ENCODE data around the gene MROH7. TPM values are rescaled to one million over a fixed set of nuclear protein-coding genes. Genes with fewer than 3 reads are reported as not detected.

The MROH7 gene
- total RNA-seq, 1 donor, result 0.42 TPM

GRCh38 chr1:54694771-54695170 is 53.2 kb downstream of the MROH7 start:
- no peaks in the 10 kb centered on the region for H3K4me1 ChIP-seq (ENCODE audit: insufficient read depth, low read length)
- no peaks in the 10 kb centered on the region for H3K27me3 ChIP-seq (ENCODE audit: insufficient read depth, low read length)
- no peak overlapping the region for H3K4me3 ChIP-seq (ENCODE audit: low read length)
- H3K9me3 ChIP-seq (ENCODE audit: low read depth, low read length), result no peaks in the 10 kb centered on the region

- no peaks in the 10 kb centered on the region for H3K4me1 ChIP-seq (ENCODE audit: insufficient read depth, low read length)
- H3K9me3 ChIP-seq (ENCODE audit: low read depth, low read length), result no peaks in the 10 kb centered on the region
- H3K27me3 ChIP-seq (ENCODE audit: insufficient read depth, low read length), result no peaks in the 10 kb centered on the region
- H3K4me3 ChIP-seq (ENCODE audit: low read length), result no peak overlapping the region
Measured at GRCh38 chr1:54695221-54695620, 53.6 kb downstream of the MROH7 start.

DNA sequence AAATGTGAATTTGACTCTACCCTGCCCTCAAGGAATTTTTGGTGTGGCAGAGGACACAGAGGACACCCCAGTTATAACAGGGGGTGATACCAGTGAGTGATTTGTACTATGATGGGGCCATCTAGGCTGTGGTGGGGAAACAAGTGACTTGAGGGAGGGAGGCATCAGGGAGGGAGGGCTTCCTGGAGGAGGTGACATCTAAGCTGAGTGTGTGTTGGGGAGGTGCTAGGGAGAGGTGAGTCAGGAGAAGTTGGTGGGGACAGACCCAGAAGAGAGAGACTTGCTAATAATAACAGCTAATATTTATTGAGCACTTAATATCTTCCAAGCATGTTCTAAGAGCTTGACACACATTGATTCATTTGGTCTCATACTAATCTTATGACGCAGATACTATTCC is 54.2 kb downstream of the MROH7 start:
- Histone ChIP-seq H3K4me3 (ENCODE audit: low read length) (no peak overlapping the region), H3K9me3 (ENCODE audit: low read depth, low read length) (no peaks in the 10 kb centered on the region), H3K4me1 (ENCODE audit: insufficient read depth, low read length) (no peaks in the 10 kb centered on the region), H3K27me3 (ENCODE audit: insufficient read depth, low read length) (no peaks in the 10 kb centered on the region)

DNA sequence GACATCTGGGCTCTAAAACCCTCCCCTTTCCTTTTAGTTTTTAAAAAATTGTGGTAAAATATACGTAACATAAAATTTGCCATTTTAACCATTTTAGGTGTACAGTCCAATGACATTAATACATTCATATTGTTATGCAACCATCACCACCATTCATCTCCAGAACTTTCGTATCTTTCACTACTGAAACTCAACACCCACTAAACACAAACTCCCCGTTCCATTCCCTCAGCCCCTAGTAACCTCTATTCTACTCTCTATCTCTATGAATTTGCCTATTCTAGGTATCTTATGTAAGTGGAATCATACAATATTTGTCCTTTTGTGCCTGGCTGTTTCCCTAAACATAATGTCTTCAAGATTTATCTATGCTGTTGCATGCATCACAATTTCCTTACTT is 54.7 kb downstream of the MROH7 start:
- Histone ChIP-seq H3K9me3 (ENCODE audit: low read depth, low read length) (no peaks in the 10 kb centered on the region), H3K27me3 (ENCODE audit: insufficient read depth, low read length) (no peaks in the 10 kb centered on the region), H3K4me1 (ENCODE audit: insufficient read depth, low read length) (no peaks in the 10 kb centered on the region), H3K4me3 (ENCODE audit: low read length) (no peak overlapping the region)

- H3K4me1 ChIP-seq (ENCODE audit: insufficient read depth, low read length), result no peaks in the 10 kb centered on the region
- no peaks in the 10 kb centered on the region for H3K9me3 ChIP-seq (ENCODE audit: low read depth, low read length)
- no peak overlapping the region for H3K4me3 ChIP-seq (ENCODE audit: low read length)
- no peaks in the 10 kb centered on the region for H3K27me3 ChIP-seq (ENCODE audit: insufficient read depth, low read length)
Measured at GRCh38 chr1:54697896-54698295, 56.3 kb downstream of the MROH7 start.

DNA sequence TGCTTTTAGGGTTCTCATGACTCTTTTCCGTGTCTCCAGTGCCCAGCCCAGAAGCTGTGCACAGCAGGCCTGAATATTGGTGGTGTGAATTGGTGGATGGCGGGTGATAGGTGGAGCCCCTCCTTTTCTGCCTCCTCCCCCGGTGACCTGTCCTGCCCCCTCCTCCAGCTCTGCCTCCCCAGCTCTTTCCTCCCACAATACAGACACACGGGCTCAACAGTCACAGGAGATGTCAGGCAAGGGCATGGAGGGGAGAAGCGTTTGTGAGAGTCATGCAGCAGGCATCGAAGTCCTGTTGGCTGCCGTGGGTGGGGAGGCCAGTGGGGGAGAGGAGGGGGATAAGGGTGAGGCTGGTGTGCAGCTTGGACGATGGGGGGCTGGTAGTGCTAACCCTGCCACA is 56.8 kb downstream of the MROH7 start:
- Histone ChIP-seq H3K4me3 (ENCODE audit: low read length) (no peak overlapping the region), H3K27me3 (ENCODE audit: insufficient read depth, low read length) (no peaks in the 10 kb centered on the region), H3K4me1 (ENCODE audit: insufficient read depth, low read length) (no peaks in the 10 kb centered on the region), H3K9me3 (ENCODE audit: low read depth, low read length) (no peaks in the 10 kb centered on the region)

GRCh38 chr1:54699936-54700525 is 58.4 kb downstream of the MROH7 start:
- Histone ChIP-seq H3K4me1 (ENCODE audit: insufficient read depth, low read length) (no peaks in the 10 kb centered on the region), H3K27me3 (ENCODE audit: insufficient read depth, low read length) (no peaks in the 10 kb centered on the region), H3K9me3 (ENCODE audit: low read depth, low read length) (no peaks in the 10 kb centered on the region), H3K4me3 (ENCODE audit: low read length) (no peak overlapping the region)

GRCh38 chr1:54701066-54701465 is 59.5 kb downstream of the MROH7 start:
- Histone ChIP-seq H3K4me1 (ENCODE audit: insufficient read depth, low read length) (no peaks in the 10 kb centered on the region), H3K9me3 (ENCODE audit: low read depth, low read length) (no peaks in the 10 kb centered on the region), H3K4me3 (ENCODE audit: low read length) (no peak overlapping the region), H3K27me3 (ENCODE audit: insufficient read depth, low read length) (no peaks in the 10 kb centered on the region)

GRCh38 chr1:54701996-54702395 is 60.4 kb downstream of the MROH7 start:
- no peaks in the 10 kb centered on the region for H3K4me1 ChIP-seq (ENCODE audit: insufficient read depth, low read length)
- no peaks in the 10 kb centered on the region for H3K27me3 ChIP-seq (ENCODE audit: insufficient read depth, low read length)
- H3K4me3 ChIP-seq (ENCODE audit: low read length), result no peak overlapping the region
- H3K9me3 ChIP-seq (ENCODE audit: low read depth, low read length), result no peaks in the 10 kb centered on the region

- Histone ChIP-seq H3K9me3 (ENCODE audit: low read depth, low read length) (no peaks in the 10 kb centered on the region), H3K4me3 (ENCODE audit: low read length) (no peak overlapping the region), H3K27me3 (ENCODE audit: insufficient read depth, low read length) (no peaks in the 10 kb centered on the region), H3K4me1 (ENCODE audit: insufficient read depth, low read length) (no peaks in the 10 kb centered on the region)
Measured at GRCh38 chr1:54703471-54703870, 61.9 kb downstream of the MROH7 start.

- Histone ChIP-seq H3K27me3 (ENCODE audit: insufficient read depth, low read length) (no peaks in the 10 kb centered on the region), H3K4me3 (ENCODE audit: low read length) (no peak overlapping the region), H3K4me1 (ENCODE audit: insufficient read depth, low read length) (no peaks in the 10 kb centered on the region), H3K9me3 (ENCODE audit: low read depth, low read length) (no peaks in the 10 kb centered on the region)
Measured at GRCh38 chr1:54705153-54705552, 63.6 kb downstream of the MROH7 start.

DNA sequence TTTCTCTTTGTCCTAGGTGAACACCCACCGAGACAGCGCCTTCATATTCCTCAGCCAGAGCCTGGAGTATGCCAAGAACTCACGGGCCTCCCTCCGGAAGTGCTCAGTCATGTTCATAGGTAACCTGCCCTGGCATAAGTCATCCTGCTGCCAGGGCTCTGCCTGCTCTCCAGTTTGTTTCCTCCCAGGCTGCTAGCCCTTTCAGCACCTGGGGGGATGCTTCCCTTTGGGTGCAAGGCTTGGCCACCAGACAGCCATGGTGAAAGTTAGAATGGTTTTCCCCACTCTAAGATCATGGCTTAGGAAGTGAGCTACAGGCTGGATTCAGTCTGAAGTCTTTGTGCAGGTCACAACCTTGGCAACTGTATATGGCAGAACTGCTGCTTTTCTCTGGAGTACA is 64.8 kb downstream of the MROH7 start:
- Histone ChIP-seq H3K9me3 (ENCODE audit: low read depth, low read length) (no peaks in the 10 kb centered on the region), H3K27me3 (ENCODE audit: insufficient read depth, low read length) (no peaks in the 10 kb centered on the region), H3K4me1 (ENCODE audit: insufficient read depth, low read length) (no peaks in the 10 kb centered on the region), H3K4me3 (ENCODE audit: low read length) (no peak overlapping the region)

GRCh38 chr1:54708385-54708784 is 66.8 kb downstream of the MROH7 start:
- Histone ChIP-seq H3K27me3 (ENCODE audit: insufficient read depth, low read length) (no peaks in the 10 kb centered on the region), H3K4me1 (ENCODE audit: insufficient read depth, low read length) (no peaks in the 10 kb centered on the region), H3K4me3 (ENCODE audit: low read length) (no peak overlapping the region), H3K9me3 (ENCODE audit: low read depth, low read length) (no peaks in the 10 kb centered on the region)

- Histone ChIP-seq H3K4me3 (ENCODE audit: low read length) (no peak overlapping the region), H3K9me3 (ENCODE audit: low read depth, low read length) (no peaks in the 10 kb centered on the region), H3K27me3 (ENCODE audit: insufficient read depth, low read length) (no peaks in the 10 kb centered on the region), H3K4me1 (ENCODE audit: insufficient read depth, low read length) (no peaks in the 10 kb centered on the region)
Measured at GRCh38 chr1:54709547-54710292, 68.1 kb downstream of the MROH7 start.

- Histone ChIP-seq H3K27me3 (ENCODE audit: insufficient read depth, low read length) (no peaks in the 10 kb centered on the region), H3K9me3 (ENCODE audit: low read depth, low read length) (no peaks in the 10 kb centered on the region), H3K4me1 (ENCODE audit: insufficient read depth, low read length) (peaks cover 5% of the 10 kb centered on the region), H3K4me3 (ENCODE audit: low read length) (no peak overlapping the region)
Measured at GRCh38 chr1:54710434-54710833, 68.8 kb downstream of the MROH7 start.

- H3K4me3 ChIP-seq (ENCODE audit: low read length), result no peak overlapping the region
- H3K9me3 ChIP-seq (ENCODE audit: low read depth, low read length), result no peaks in the 10 kb centered on the region
- H3K4me1 ChIP-seq (ENCODE audit: insufficient read depth, low read length), result peaks cover 5% of the 10 kb centered on the region
- no peaks in the 10 kb centered on the region for H3K27me3 ChIP-seq (ENCODE audit: insufficient read depth, low read length)
Measured at GRCh38 chr1:54710841-54711240, 69.3 kb downstream of the MROH7 start.

All from mononuclear cell (primary cell).